HepG2 (cell line): ENCODE measurements around the gene PPP2R5C. TPM values are rescaled to one million over a fixed set of nuclear protein-coding genes. Genes with fewer than 3 reads are reported as not detected.

Source experiments
- ATAC-seq: fragments of 200-7000 bp; cut with Tn5 transposase; 3 replicates; pipeline ENCODE4 v1.9.1; 2020; ENCODE audit warnings: mild to moderate bottlenecking, moderate library complexity
- BruUV-seq: library from RNA; stranded (reverse); fragments of 400-500 nt; replicated peaks from 2 replicates; lab custom pipeline; 2021; lab: Mats Ljungman, UMichigan
- CTCF ChIA-PET: fragments of 300-600 bp; formaldehyde crosslinking; extraction: SDS; loops from one replicate; lab custom pipeline; 2021; ENCODE audit warnings: low total read pairs, inconsistent platforms, low intra/inter-chr PET ratio; lab: Yijun Ruan, JAX
- POLR2A ChIA-PET: fragments of 350-600 bp; sonication (Branson Sonifier 250); formaldehyde crosslinking; loops from one replicate; lab custom pipeline; 2020; ENCODE audit warnings: antibody characterized with exemption, inconsistent platforms; lab: Yijun Ruan, JAX
- DNase-seq: peaks from one replicate; pipeline ENCODE4 v3.0.0-alpha.2; 2015; ENCODE audit warnings: low spot score
- FAIRE-seq: peaks from 3 replicates; lab custom pipeline; 2011; peaks lifted over from hg19 to GRCh38; lab: Jason Lieb, UNC
- H2AFZ ChIP-seq: one replicate; pipeline ENCODE4 v1.6.1; 2011; ENCODE audit warnings: low read length, inconsistent platforms
- H3K27ac ChIP-seq: fragments of 300-600 bp; 3 replicates; pipeline ENCODE4 v1.8.0; 2011; ENCODE audit warnings: mixed run types, mild to moderate bottlenecking, mixed read lengths, low read length, inconsistent platforms; ENCODE audit not compliant: insufficient read depth; ENCODE audit errors: extremely low read length
- H3K27me3 ChIP-seq, 2 experiments: fragments of 200-600 bp in 1 of 2; 2 replicates in 1 of 2; 3 replicates in 1 of 2; pipeline versions ENCODE4 v1.6.0 to v1.8.0; 2011; ENCODE audit warnings: low read length in 2 of 2, mild to moderate bottlenecking in 2 of 2, moderate library complexity in 2 of 2, inconsistent platforms in 1 of 2; ENCODE audit not compliant: insufficient read depth in 2 of 2, control insufficient read depth in 1 of 2
- H3K36me3 ChIP-seq, 2 experiments: fragments of 200-600 bp in 1 of 2; replicated peaks in 1 of 2; 2 replicates in 1 of 2; 3 replicates in 1 of 2; pipeline versions ENCODE4 v1.5.1 to v1.8.0; 2011; ENCODE audit warnings: low read length in 2 of 2, inconsistent platforms in 1 of 2; ENCODE audit not compliant: insufficient read depth in 2 of 2, control insufficient read depth in 1 of 2
- H3K4me1 ChIP-seq: 2 replicates; pipeline ENCODE4 v1.5.1; 2012; ENCODE audit warnings: low read length, inconsistent platforms; ENCODE audit not compliant: insufficient read depth
- H3K4me2 ChIP-seq: 2 replicates; pipeline ENCODE4 v1.6.0; 2011; ENCODE audit warnings: low read depth, low read length, inconsistent platforms
- H3K4me3 ChIP-seq, 3 experiments: fragments of 200-600 bp in 1 of 3; sonication (generic), shearing (Covaris generic) in 1 of 3; replicated peaks in 1 of 3; 2 replicates each; pipeline ENCODE4 v1.5.1; 2011 to 2016; ENCODE audit warnings: low read length in 3 of 3, inconsistent platforms in 2 of 3, low read depth in 2 of 3, mild to moderate bottlenecking in 2 of 3, control low read depth in 1 of 3, mixed read lengths in 1 of 3; ENCODE audit not compliant: insufficient read depth in 1 of 3
- H3K79me2 ChIP-seq: one replicate; pipeline ENCODE4 v1.6.1; 2011; ENCODE audit warnings: low read length, inconsistent platforms; ENCODE audit not compliant: insufficient read depth
- H3K9ac ChIP-seq: 2 replicates; pipeline ENCODE4 v1.6.0; 2011; ENCODE audit warnings: mild to moderate bottlenecking, low read depth, low read length, inconsistent platforms; ENCODE audit not compliant: insufficient read depth
- H3K9me3 ChIP-seq: 2 replicates; pipeline ENCODE4 v1.5.1; 2012; ENCODE audit warnings: mild to moderate bottlenecking, low read length
- H4K20me1 ChIP-seq: 2 replicates; pipeline ENCODE4 v1.6.0; 2011; ENCODE audit warnings: inconsistent platforms, mild to moderate bottlenecking, low read length, moderate library complexity; ENCODE audit not compliant: insufficient read depth
- AHDC1 ChIP-seq: sonication (generic); formaldehyde crosslinking; IDR thresholded peaks from 2 replicates; pipeline ENCODE4 v1.5.1; 2020; ENCODE audit warnings: mild to moderate bottlenecking, missing genetic modification reagents, borderline replicate concordance
- ELF3 ChIP-seq: IDR thresholded peaks from 2 replicates; pipeline ENCODE4 v1.6.1; 2016; ENCODE audit warnings: missing genetic modification reagents, missing compliant biosample characterization
- PATZ1 ChIP-seq: sonication (generic); formaldehyde crosslinking; IDR thresholded peaks from 2 replicates; pipeline ENCODE4 v1.4.0; 2020; ENCODE audit warnings: missing genetic modification reagents
- SOX5 ChIP-seq: IDR thresholded peaks from 2 replicates; pipeline ENCODE4 v1.6.1; 2016; ENCODE audit warnings: borderline replicate concordance
- TOE1 ChIP-seq: sonication (generic); formaldehyde crosslinking; IDR thresholded peaks from 2 replicates; pipeline ENCODE4 v1.4.0; 2020; ENCODE audit warnings: mild to moderate bottlenecking, missing genetic modification reagents
- ZMYM3 ChIP-seq: sonication (generic); formaldehyde crosslinking; IDR thresholded peaks from 2 replicates; pipeline ENCODE4 v1.5.1; 2020; ENCODE audit warnings: mild to moderate bottlenecking, missing genetic modification reagents
- ZNF234 ChIP-seq: sonication (generic); formaldehyde crosslinking; conservative IDR thresholded peaks from 2 replicates; pipeline ENCODE4 v1.5.1; 2020; ENCODE audit warnings: mild to moderate bottlenecking, missing genetic modification reagents
- WGBS: methylation state at CpG from one replicate; pipeline ENCODE4 v1.1.6; 2017; ENCODE audit warnings: low lambda C conversion rate; 5-methylcytosine and 5-hydroxymethylcytosine counted together
- in situ Hi-C: cut with HindIII; loops from 2 replicates; pipeline ENCODE4 v1.10.0; 2017; ENCODE audit warnings: low pct_unique_long_range_greater_than_20kb; ENCODE audit not compliant: extremely low pct_ligation_motif_present
- intact Hi-C: fragments of 100-400 bp; cut with micrococcal nuclease; formaldehyde crosslinking; loops from one replicate; pipeline ENCODE4 v1.10.0; 2022; ENCODE audit not compliant: unreplicated experiment
- polyA plus RNA-seq, 8 experiments: library from polyadenylated mRNA; depleted of rRNA in 3 of 8; stranded (reverse) in 7 of 8; unstranded in 1 of 8; fragments of >200 nt; fragmentation: Illumina TruSeq in 4 of 8; extraction: Trizol in 4 of 8; gene quantifications; 2 replicates each; pipeline versions ENCODE4 v1.2.1 to v1.2.3, GENCODE V29; 2011 to 2016; ENCODE audit warnings: low read depth in 4 of 8, missing spikeins in 1 of 8, mixed read lengths in 1 of 8; ENCODE audit not compliant: insufficient read depth in 1 of 8
- total RNA-seq, 5 experiments: library from RNA; depleted of rRNA; stranded (reverse); fragments of >200 nt; fragmentation: Illumina TruSeq; extraction: Trizol; gene quantifications; 2 replicates each; pipeline ENCODE4 v1.2.3, GENCODE V29; 2016; ENCODE audit warnings: low read depth in 1 of 5
- TF ChIP-seq, protein P1 (sequence below): sonication (generic); formaldehyde crosslinking; IDR thresholded peaks from 2 replicates; pipeline ENCODE4 v1.5.0; 2020; ENCODE audit warnings: missing genetic modification reagents

Gene PPP2R5C
- total and polyA plus RNA-seq, 2 of the 13 experiments (the other 11 are each of a cell fraction or from before 2014, with no cell fraction given): 74.3 to 78.5 TPM

DNA sequence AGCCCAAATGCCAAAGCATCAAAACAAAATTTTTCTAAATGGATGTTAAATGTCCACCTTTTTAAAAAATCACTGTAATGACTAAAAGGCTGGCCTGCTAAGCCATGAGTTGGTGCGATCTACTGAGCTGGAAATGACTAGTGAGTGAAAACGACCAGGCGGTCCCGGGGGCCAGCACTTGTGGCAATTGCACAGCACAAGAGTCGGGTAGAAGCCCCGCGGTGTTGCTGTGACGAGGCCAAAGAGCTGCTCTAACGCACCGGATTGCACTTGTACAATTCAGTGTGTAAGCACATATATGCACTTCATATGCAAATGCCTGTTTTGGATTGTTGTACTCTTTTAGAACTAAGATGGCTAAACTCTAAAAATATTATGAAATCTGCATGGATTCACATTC is 138.7 kb downstream of the PPP2R5C start:
- POLR2A ChIA-PET: no interaction called here
- CTCF ChIA-PET: no interaction called here

DNA sequence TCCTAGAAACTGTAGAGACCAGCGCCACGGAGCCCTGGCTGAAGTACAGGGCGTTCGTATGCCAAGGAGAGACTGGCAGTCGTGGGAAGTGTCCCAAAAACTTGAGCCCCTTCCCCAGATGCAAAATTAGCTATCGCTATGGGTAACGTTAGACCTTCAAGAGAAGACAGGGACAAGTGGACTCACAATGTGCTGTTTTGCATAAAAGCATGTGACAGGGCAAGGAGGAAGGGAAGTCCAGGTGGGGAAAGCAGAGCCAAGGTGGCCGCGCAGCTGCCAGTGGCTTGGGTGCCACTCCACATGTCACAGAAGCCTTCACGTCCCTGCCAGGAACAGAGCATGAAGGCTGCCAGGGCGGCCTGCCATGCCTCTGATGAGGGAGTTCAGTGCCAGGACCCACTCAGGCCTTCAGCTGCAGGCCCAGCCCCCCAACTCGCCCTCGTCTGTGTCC is 141.6 kb downstream of the PPP2R5C start:
- no peak for ATAC-seq
- Histone ChIP-seq H3K9me3 (no peaks in the 10 kb centered on the region), H3K27ac (no peak overlapping the region), H3K4me2 (no peak overlapping the region), H3K27me3 (no peaks in the 10 kb centered on the region), H3K4me3 (no peak overlapping the region), H2AFZ (no peak overlapping the region), H3K9ac (no peak overlapping the region), H3K36me3 (peaks cover 25 to 69% of the 10 kb centered on the region in 2 experiments; a peak in 4 of 5 replicates), H3K4me1 (no peaks in the 10 kb centered on the region), H3K79me2 (no peaks in the 10 kb centered on the region), H4K20me1 (no peaks in the 10 kb centered on the region)
- in situ Hi-C loops: no loop called here
- FAIRE-seq: no peak
- intact Hi-C loops: no loop called here
- ChIA-PET POLR2A (no interaction called here), CTCF (no interaction called here)
- BruUV-seq: no TSS peak
- no peak for DNase-seq
- whole genome bisulfite sequencing: 98% methylated on average over 11 of the region's 13 CpGs
- TF ChIP-seq AHDC1 (CRISPR knock-in tag): no peak
- no peak for TF ChIP-seq PATZ1 (CRISPR knock-in tag)
- no peak for TF ChIP-seq ZMYM3 (CRISPR knock-in tag)
- no peak for TF ChIP-seq ZNF234 (CRISPR knock-in tag)
- no peak for TF ChIP-seq SOX5
- no peak for TF ChIP-seq TOE1 (CRISPR knock-in tag)
- TF ChIP-seq, protein P1, sequence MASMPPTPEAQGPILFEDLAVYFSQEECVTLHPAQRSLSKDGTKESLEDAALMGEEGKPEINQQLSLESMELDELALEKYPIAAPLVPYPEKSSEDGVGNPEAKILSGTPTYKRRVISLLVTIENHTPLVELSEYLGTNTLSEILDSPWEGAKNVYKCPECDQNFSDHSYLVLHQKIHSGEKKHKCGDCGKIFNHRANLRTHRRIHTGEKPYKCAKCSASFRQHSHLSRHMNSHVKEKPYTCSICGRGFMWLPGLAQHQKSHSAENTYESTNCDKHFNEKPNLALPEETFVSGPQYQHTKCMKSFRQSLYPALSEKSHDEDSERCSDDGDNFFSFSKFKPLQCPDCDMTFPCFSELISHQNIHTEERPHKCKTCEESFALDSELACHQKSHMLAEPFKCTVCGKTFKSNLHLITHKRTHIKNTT: no peak
- no peak for TF ChIP-seq ELF3

More for the DNA sequence above, 138.7 kb downstream of the PPP2R5C start:
- no peak for ATAC-seq
- Histone ChIP-seq H3K9me3 (no peaks in the 10 kb centered on the region), H3K9ac (no peak overlapping the region), H2AFZ (no peak overlapping the region), H3K36me3 (peaks cover 19 to 67% of the 10 kb centered on the region in 2 experiments; a peak in 4 of 5 replicates), H4K20me1 (no peaks in the 10 kb centered on the region), H3K27ac (no peak overlapping the region), H3K4me1 (no peaks in the 10 kb centered on the region), H3K27me3 (no peaks in the 10 kb centered on the region), H3K4me3 (no peak overlapping the region), H3K4me2 (no peak overlapping the region), H3K79me2 (no peaks in the 10 kb centered on the region)
- DNase-seq: no peak
- TF ChIP-seq ELF3: no peak
- no peak for FAIRE-seq
- no TSS peak for BruUV-seq
- WGBS: 87% methylated on average over 10 of the region's 10 CpGs
- intact Hi-C loops (no loop called here), in situ Hi-C loops (no loop called here)
